ENCODE results near the gene SNX11. TPM values are rescaled to one million over a fixed set of nuclear protein-coding genes. Genes with fewer than 3 reads are reported as not detected.

SNX11 gene
- total and polyA plus RNA-seq, 7 experiments from 2014 or later: 12.3 to 35.1 (median 16.8) TPM

- Mint-ChIP-seq H3K4me1 (peaks cover 17 to 60% (median 54%) of the 10 kb centered on the region in 7 donors), H3K36me3 (peaks cover 0 to 14% (median 0%) of the 10 kb centered on the region in 5 donors), H3K4me3 (peak within 1 kb of the TSS; percentile 83 to 95 (median 91)), H3K27ac (peak within 1 kb of the TSS; percentile 78 to 94 (median 89)), H3K27me3 (no peaks in the 10 kb centered on the region), H3K9me3 (peaks cover 0 to 8% (median 0%) of the 10 kb centered on the region in 11 donors)
- Histone ChIP-seq H3K36me3 (ENCODE audit: control insufficient read depth in 2 of 3, insufficient read depth in 3 of 3, low read length in 3 of 3) (peaks cover 0 to 6% (median 0%) of the 10 kb centered on the region in 3 experiments), H3K4me1 (ENCODE audit: control insufficient read depth in 2 of 2, insufficient read depth in 2 of 2, low read length in 2 of 2) (peaks cover 6 to 11% of the 10 kb centered on the region in 2 donors), H3K4me3 (ENCODE audit: low read length) (peak within 1 kb of the TSS; percentile 78), H3K27ac (ENCODE audit: low read depth, low read length) (peak within 1 kb of the TSS; percentile 68), H3K27me3 (ENCODE audit: control insufficient read depth in 2 of 2, insufficient read depth in 2 of 2, low read length in 2 of 2) (no peaks in the 10 kb centered on the region), H3K9me3 (ENCODE audit: control insufficient read depth in 2 of 3, low read length in 3 of 3) (no peaks in the 10 kb centered on the region)
- ChIA-PET CTCF (interaction anchor here (1.5 to 1.9 kb wide), 2 partner anchors 21 to 76 kb away, joined by 3 to 12 read pairs; no protein-coding TSS in a partner anchor), POLR2A (interaction anchor here (0.7 to 1.5 kb wide), 4 partner anchors 12 to 205 kb away, joined by 3 to 7 read pairs (median 4); partner anchors contain the start of genes NFE2L1 and SP2)
- DNase-seq: peak; percentile 87 to 95 (median 93)
- intact Hi-C loops (cut with micrococcal nuclease): loop anchor here (1.0 to 10.0 kb wide), 9 partner anchors 53 to 1261 kb away; partner anchors contain the start of genes NFE2L1 (in 2 of the 2), ATP5MC1 (in 1 of the 2), CALCOCO2 (in 1 of the 2) and KPNB1 (in 1 of the 2)
- ATAC-seq: peak; percentile 98
These were observed 6.4 kb upstream of the SNX11 start, which contains the start of gene CBX1 for GRCh38 chr17:48101012-48101720. CBX1 (minus strand) TSS chr17:48101478; CDS start chr17:48077004, 24,474 bp downstream.

GRCh38 chr17:48102043-48102750 lies 5.4 kb upstream of the SNX11 start:
- H3K9me3 Mint-ChIP-seq: peaks cover 0 to 8% (median 0%) of the 10 kb centered on the region in 11 donors
- Histone ChIP-seq H3K4me1 (ENCODE audit: control insufficient read depth in 2 of 2, insufficient read depth in 2 of 2, low read length in 2 of 2) (peaks cover 11 to 12% of the 10 kb centered on the region in 2 donors), H3K27ac (ENCODE audit: low read depth, low read length) (no peak overlapping the region), H3K9me3 (ENCODE audit: control insufficient read depth in 2 of 3, low read length in 3 of 3) (no peaks in the 10 kb centered on the region), H3K36me3 (ENCODE audit: control insufficient read depth in 2 of 3, insufficient read depth in 3 of 3, low read length in 3 of 3) (peaks cover 0 to 9% (median 0%) of the 10 kb centered on the region in 3 experiments), H3K4me3 (ENCODE audit: low read length) (no peak overlapping the region), H3K27me3 (ENCODE audit: control insufficient read depth in 2 of 2, insufficient read depth in 2 of 2, low read length in 2 of 2) (no peaks in the 10 kb centered on the region)
- no peak for DNase-seq
- CTCF ChIA-PET: no interaction called here
- H3K4me3 Mint-ChIP-seq: peak overlapping the region; percentile 68 to 95 (median 88)
- H3K4me1 Mint-ChIP-seq: peaks cover 17 to 65% (median 58%) of the 10 kb centered on the region in 7 donors
- ATAC-seq: no peak
- POLR2A ChIA-PET: interaction anchor here (1.1 to 1.5 kb wide), 2 partner anchors 55 to 206 kb away, joined by 4 read pairs; partner anchors contain the start of gene SP2
- H3K27me3 Mint-ChIP-seq: no peaks in the 10 kb centered on the region
- peak overlapping the region; percentile 13 to 92 (median 82) for H3K27ac Mint-ChIP-seq
- H3K36me3 Mint-ChIP-seq: peaks cover 0 to 14% (median 0%) of the 10 kb centered on the region in 5 donors
- intact Hi-C loops (cut with micrococcal nuclease): loop anchor here in 1 of 2 donors (5.0 to 10.0 kb wide), 5 partner anchors 157 to 1260 kb away; partner anchors contain the start of genes ATP5MC1, CALCOCO2, PNPO and ZNF652

DNA sequence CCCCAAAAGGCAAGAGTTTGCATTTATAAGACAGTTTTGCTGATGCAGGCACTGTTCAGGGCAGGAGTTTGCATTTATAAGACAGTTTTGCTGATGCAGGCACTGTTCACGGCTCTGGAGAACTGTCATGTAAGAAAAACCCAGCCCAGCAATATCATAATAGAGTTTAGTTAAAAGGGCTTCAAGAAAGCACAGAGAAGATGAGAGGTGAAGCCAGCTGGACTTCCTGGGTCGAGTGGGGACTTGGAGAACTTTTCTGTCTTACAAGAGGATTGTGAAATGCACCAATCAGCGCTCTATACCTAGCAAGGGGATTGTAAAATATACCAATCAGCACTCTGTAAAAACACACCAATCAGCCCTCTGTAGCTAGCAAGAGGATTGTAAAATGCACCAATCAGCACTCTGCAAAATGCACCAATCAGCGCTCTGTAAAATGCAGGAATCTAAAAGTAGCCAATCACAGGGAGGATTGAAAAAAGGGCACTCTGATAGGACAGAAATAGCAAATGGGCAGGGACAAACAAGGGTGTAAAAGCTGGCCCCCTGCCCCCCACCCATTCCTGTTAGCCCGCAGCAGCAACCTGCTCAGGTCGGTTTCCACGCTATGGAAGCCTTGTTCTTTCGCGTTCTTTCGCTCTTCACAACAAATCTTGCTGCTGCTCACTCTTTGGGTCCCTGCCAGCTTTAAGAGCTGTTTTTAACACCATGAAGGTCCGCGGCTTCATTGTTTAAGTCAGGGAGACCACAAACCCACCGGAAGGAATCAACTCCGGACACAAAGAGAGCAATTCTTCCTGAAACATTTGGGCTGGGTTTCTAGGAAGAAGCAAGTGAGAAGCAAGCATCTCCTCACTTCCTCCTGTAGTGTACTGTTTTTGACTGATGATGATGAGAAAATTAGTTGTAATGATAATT lies 4.5 kb upstream of the SNX11 start:
- Histone ChIP-seq H3K4me1 (ENCODE audit: control insufficient read depth in 2 of 2, insufficient read depth in 2 of 2, low read length in 2 of 2) (peaks cover 11 to 14% of the 10 kb centered on the region in 2 donors), H3K36me3 (ENCODE audit: control insufficient read depth in 2 of 3, insufficient read depth in 3 of 3, low read length in 3 of 3) (peaks cover 0 to 13% (median 0%) of the 10 kb centered on the region in 3 experiments), H3K27me3 (ENCODE audit: control insufficient read depth in 2 of 2, insufficient read depth in 2 of 2, low read length in 2 of 2) (no peaks in the 10 kb centered on the region), H3K27ac (ENCODE audit: low read depth, low read length) (no peak overlapping the region), H3K4me3 (ENCODE audit: low read length) (no peak overlapping the region), H3K9me3 (ENCODE audit: control insufficient read depth in 2 of 3, low read length in 3 of 3) (no peaks in the 10 kb centered on the region)
- H3K36me3 Mint-ChIP-seq: peaks cover 0 to 14% (median 0%) of the 10 kb centered on the region in 5 donors
- POLR2A ChIA-PET: interaction anchor here (0.9 to 1.1 kb wide), 2 partner anchors 9 to 56 kb away, joined by 3 to 4 read pairs; no protein-coding TSS in a partner anchor
- H3K27ac Mint-ChIP-seq: peak overlapping the region; percentile 30 to 92 (median 74)
- intact Hi-C loops (cut with micrococcal nuclease): loop anchor here in 1 of 2 donors (5.0 to 10.0 kb wide), 5 partner anchors 158 to 1259 kb away; partner anchors contain the start of genes ATP5MC1, CALCOCO2, PNPO and ZNF652
- ATAC-seq (no peak), DNase-seq (peak in 6 of 9 donors; percentile 30 to 59 (median 47))
- CTCF ChIA-PET: interaction anchor here (0.6 kb wide), 1 partner anchor 14 kb away, joined by 3 read pairs; no protein-coding TSS in a partner anchor
- H3K9me3 Mint-ChIP-seq: peaks cover 0 to 8% (median 0%) of the 10 kb centered on the region in 11 donors
- H3K4me3 Mint-ChIP-seq: peak overlapping the region; percentile 30 to 95 (median 62)
- peaks cover 21 to 68% (median 57%) of the 10 kb centered on the region in 7 donors for H3K4me1 Mint-ChIP-seq
- H3K27me3 Mint-ChIP-seq: no peaks in the 10 kb centered on the region

DNA sequence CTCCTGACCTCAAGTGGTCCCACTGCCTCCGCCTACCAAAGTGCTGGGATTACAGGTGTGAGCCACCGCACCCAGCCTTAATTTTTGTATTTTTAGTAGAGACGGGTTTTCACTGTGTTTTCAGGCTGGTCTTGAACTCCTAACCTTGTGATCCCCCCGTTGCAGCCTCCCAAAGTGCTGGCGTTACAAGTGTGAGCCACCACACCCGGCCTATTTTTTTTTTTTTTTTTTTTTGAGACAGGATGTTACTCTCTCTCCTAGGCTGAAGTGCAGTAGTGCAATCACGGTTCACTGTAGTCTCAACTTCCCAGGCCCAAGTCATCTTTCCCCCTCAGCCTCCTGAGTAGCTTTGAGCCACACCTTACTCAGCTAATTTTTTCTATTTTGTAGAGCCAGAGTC lies 3.1 kb upstream of the SNX11 start:
- peak overlapping the region in 9 of 10 donors; percentile 12 to 70 (median 26) for H3K4me3 Mint-ChIP-seq
- Histone ChIP-seq H3K4me1 (ENCODE audit: control insufficient read depth in 2 of 2, insufficient read depth in 2 of 2, low read length in 2 of 2) (peaks cover 18 to 24% of the 10 kb centered on the region in 2 donors), H3K27me3 (ENCODE audit: control insufficient read depth in 2 of 2, insufficient read depth in 2 of 2, low read length in 2 of 2) (no peaks in the 10 kb centered on the region), H3K36me3 (ENCODE audit: control insufficient read depth in 2 of 3, insufficient read depth in 3 of 3, low read length in 3 of 3) (peaks cover 0 to 13% (median 0%) of the 10 kb centered on the region in 3 experiments), H3K27ac (ENCODE audit: low read depth, low read length) (no peak overlapping the region), H3K4me3 (ENCODE audit: low read length) (no peak overlapping the region), H3K9me3 (ENCODE audit: control insufficient read depth in 2 of 3, low read length in 3 of 3) (no peaks in the 10 kb centered on the region)
- peaks cover 0 to 8% (median 0%) of the 10 kb centered on the region in 11 donors for H3K9me3 Mint-ChIP-seq
- H3K27ac Mint-ChIP-seq: peak overlapping the region in 7 of 9 donors; percentile 16 to 75 (median 41)
- ChIA-PET POLR2A (no interaction called here), CTCF (interaction anchor here (0.6 kb wide), 1 partner anchor 69 kb away, joined by 4 read pairs; no protein-coding TSS in a partner anchor)
- H3K27me3 Mint-ChIP-seq: no peaks in the 10 kb centered on the region
- no peak for ATAC-seq
- intact Hi-C loops (cut with micrococcal nuclease): loop anchor here in 1 of 2 donors (5.0 to 10.0 kb wide), 5 partner anchors 160 to 1258 kb away; partner anchors contain the start of genes ATP5MC1, CALCOCO2, PNPO and ZNF652
- H3K4me1 Mint-ChIP-seq: peaks cover 34 to 68% (median 62%) of the 10 kb centered on the region in 7 donors
- H3K36me3 Mint-ChIP-seq: peaks cover 0 to 14% (median 0%) of the 10 kb centered on the region in 5 donors
- DNase-seq: no peak

DNA sequence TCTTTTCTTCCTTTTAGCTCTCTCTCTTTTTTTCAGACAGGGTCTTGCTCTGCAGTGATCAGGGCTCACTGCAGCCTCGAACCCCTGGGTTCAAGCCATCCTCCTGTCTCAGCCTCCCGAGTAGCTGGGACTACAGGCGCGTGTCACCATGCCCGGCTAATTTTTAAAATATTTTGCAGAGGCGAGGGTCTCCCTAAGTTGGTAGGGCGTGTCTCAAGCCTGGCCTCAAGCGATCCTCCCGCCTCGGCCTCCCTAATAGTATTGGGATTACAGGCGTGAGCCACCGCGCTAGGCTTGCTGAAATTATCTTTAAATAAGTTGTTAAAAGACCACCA lies 797 bp upstream of the SNX11 start:
- H3K9me3 Mint-ChIP-seq: peaks cover 0 to 8% (median 0%) of the 10 kb centered on the region in 11 donors
- no peak for ATAC-seq
- Histone ChIP-seq H3K4me1 (ENCODE audit: control insufficient read depth in 2 of 2, insufficient read depth in 2 of 2, low read length in 2 of 2) (peaks cover 12 to 18% of the 10 kb centered on the region in 2 donors), H3K4me3 (ENCODE audit: low read length) (peak overlapping the region; percentile 97), H3K27ac (ENCODE audit: low read depth, low read length) (peak overlapping the region; percentile 89), H3K27me3 (ENCODE audit: control insufficient read depth in 2 of 2, insufficient read depth in 2 of 2, low read length in 2 of 2) (no peaks in the 10 kb centered on the region), H3K36me3 (ENCODE audit: control insufficient read depth in 2 of 3, insufficient read depth in 3 of 3, low read length in 3 of 3) (peaks cover 0 to 7% (median 0%) of the 10 kb centered on the region in 3 experiments), H3K9me3 (ENCODE audit: control insufficient read depth in 2 of 3, low read length in 3 of 3) (no peaks in the 10 kb centered on the region)
- ChIA-PET POLR2A (interaction anchor here (0.6 to 1.7 kb wide), 8 partner anchors 9 to 785 kb away, joined by 3 to 6 read pairs (median 4); partner anchors contain the start of genes ATP5MC1 and PNPO), CTCF (interaction anchor here (1.2 to 2.2 kb wide), 4 partner anchors 9 to 82 kb away, joined by 3 to 7 read pairs (median 4); no protein-coding TSS in a partner anchor)
- intact Hi-C loops (cut with micrococcal nuclease): loop anchor here (1.0 to 10.0 kb wide), 8 partner anchors 58 to 1088 kb away; partner anchors contain the start of genes NFE2L1 (in 2 of the 2), ATP5MC1 (in 1 of the 2), CALCOCO2 (in 1 of the 2) and CDK5RAP3 (in 1 of the 2)
- no peaks in the 10 kb centered on the region for H3K27me3 Mint-ChIP-seq
- H3K4me1 Mint-ChIP-seq: peaks cover 38 to 68% (median 61%) of the 10 kb centered on the region in 7 donors
- peak overlapping the region; percentile 92 to 99 (median 96) for H3K4me3 Mint-ChIP-seq
- H3K36me3 Mint-ChIP-seq: peaks cover 0 to 20% (median 0%) of the 10 kb centered on the region in 5 donors
- no peak for DNase-seq
- H3K27ac Mint-ChIP-seq: peak overlapping the region; percentile 1 to 96 (median 93)
